CD8-positive, alpha-beta memory T cell (primary cell): ENCODE measurements around the gene GRAP2. TPM values are rescaled to one million over a fixed set of nuclear protein-coding genes. Genes with fewer than 3 reads are reported as not detected.

Experiments
- CTCF ChIA-PET: fragments of 350-600 bp; sonication (Branson Sonifier 250); formaldehyde crosslinking; loops from one replicate; lab custom pipeline; 2021; ENCODE audit warnings: antibody characterized with exemption; lab: Charles Lee
- POLR2A ChIA-PET: fragments of 350-600 bp; sonication (Branson Sonifier 250); formaldehyde crosslinking; loops from one replicate; lab custom pipeline; 2021; ENCODE audit warnings: antibody characterized with exemption; lab: Charles Lee
- DNase-seq, 5 donors: peaks; one replicate each; pipeline versions ENCODE4 v3.0.0 to v3.0.0-alpha.2; 2020 to 2022; ENCODE audit warnings: mixed read lengths in 1 of 5
- H3K27ac ChIP-seq: one replicate; pipeline ENCODE4 v1.7.0; 2013; ENCODE audit warnings: low read depth, mild to moderate bottlenecking, low read length, moderate library complexity
- H3K27me3 ChIP-seq: 2 replicates; pipeline ENCODE4 v1.7.0; 2013; ENCODE audit warnings: low read length, mild to moderate bottlenecking; ENCODE audit not compliant: insufficient read depth, poor library complexity, severe bottlenecking
- H3K36me3 ChIP-seq: 2 replicates; pipeline ENCODE4 v1.7.0; 2013; ENCODE audit warnings: mild to moderate bottlenecking, low read length, moderate library complexity; ENCODE audit not compliant: insufficient read depth
- H3K4me1 ChIP-seq: 2 replicates; pipeline ENCODE4 v1.7.0; 2013; ENCODE audit warnings: mild to moderate bottlenecking, low read length, moderate library complexity; ENCODE audit not compliant: insufficient read depth
- H3K4me3 ChIP-seq: 2 replicates; pipeline ENCODE4 v1.7.0; 2013; ENCODE audit warnings: mild to moderate bottlenecking, low read length
- H3K9me3 ChIP-seq: 2 replicates; pipeline ENCODE4 v1.7.0; 2013; ENCODE audit warnings: mild to moderate bottlenecking, low read length
- H3K27ac Mint-ChIP-seq, 8 donors: one replicate each; pipeline ENCODE4 v1.8.0; 2020 to 2021; ENCODE audit warnings: mixed read lengths in 8 of 8, mild to moderate bottlenecking in 6 of 8, inconsistent platforms in 3 of 8, moderate library complexity in 3 of 8
- H3K27me3 Mint-ChIP-seq, 2 donors: one replicate each; pipeline ENCODE4 v1.8.0; 2020 to 2021; ENCODE audit warnings: mixed read lengths in 2 of 2, mild to moderate bottlenecking in 1 of 2, moderate library complexity in 1 of 2
- H3K36me3 Mint-ChIP-seq, 3 donors: one replicate each; pipeline ENCODE4 v1.8.0; 2020 to 2021; ENCODE audit warnings: mixed read lengths in 3 of 3, inconsistent platforms in 1 of 3, mild to moderate bottlenecking in 1 of 3
- H3K4me1 Mint-ChIP-seq, 3 donors: one replicate each; pipeline ENCODE4 v1.8.0; 2020 to 2021; ENCODE audit warnings: mixed read lengths in 3 of 3, inconsistent platforms in 1 of 3, mild to moderate bottlenecking in 1 of 3
- H3K4me3 Mint-ChIP-seq, 7 donors: one replicate each; pipeline ENCODE4 v1.8.0; 2020 to 2021; ENCODE audit warnings: mixed read lengths in 7 of 7, mild to moderate bottlenecking in 6 of 7, moderate library complexity in 4 of 7, inconsistent platforms in 2 of 7
- H3K9me3 Mint-ChIP-seq, 5 donors: one replicate each; pipeline ENCODE4 v1.8.0; 2020 to 2022; ENCODE audit warnings: mixed read lengths in 5 of 5, mild to moderate bottlenecking in 3 of 5, moderate library complexity in 2 of 5, inconsistent platforms in 1 of 5
- polyA plus RNA-seq: library from polyadenylated mRNA; unstranded; fragments of 300-500 nt; fragmentation: Illumina TruSeq; gene quantifications from one replicate; pipeline ENCODE4 v1.2.3, GENCODE V29; 2021
- total RNA-seq, 2 experiments: library from RNA; stranded (reverse); gene quantifications; one replicate each; pipeline ENCODE4 v1.2.3, GENCODE V29; 2021

Gene GRAP2
- total and polyA plus RNA-seq, 3 experiments from 2014 or later = 41.8 to 103 (median 53.2) TPM

DNA sequence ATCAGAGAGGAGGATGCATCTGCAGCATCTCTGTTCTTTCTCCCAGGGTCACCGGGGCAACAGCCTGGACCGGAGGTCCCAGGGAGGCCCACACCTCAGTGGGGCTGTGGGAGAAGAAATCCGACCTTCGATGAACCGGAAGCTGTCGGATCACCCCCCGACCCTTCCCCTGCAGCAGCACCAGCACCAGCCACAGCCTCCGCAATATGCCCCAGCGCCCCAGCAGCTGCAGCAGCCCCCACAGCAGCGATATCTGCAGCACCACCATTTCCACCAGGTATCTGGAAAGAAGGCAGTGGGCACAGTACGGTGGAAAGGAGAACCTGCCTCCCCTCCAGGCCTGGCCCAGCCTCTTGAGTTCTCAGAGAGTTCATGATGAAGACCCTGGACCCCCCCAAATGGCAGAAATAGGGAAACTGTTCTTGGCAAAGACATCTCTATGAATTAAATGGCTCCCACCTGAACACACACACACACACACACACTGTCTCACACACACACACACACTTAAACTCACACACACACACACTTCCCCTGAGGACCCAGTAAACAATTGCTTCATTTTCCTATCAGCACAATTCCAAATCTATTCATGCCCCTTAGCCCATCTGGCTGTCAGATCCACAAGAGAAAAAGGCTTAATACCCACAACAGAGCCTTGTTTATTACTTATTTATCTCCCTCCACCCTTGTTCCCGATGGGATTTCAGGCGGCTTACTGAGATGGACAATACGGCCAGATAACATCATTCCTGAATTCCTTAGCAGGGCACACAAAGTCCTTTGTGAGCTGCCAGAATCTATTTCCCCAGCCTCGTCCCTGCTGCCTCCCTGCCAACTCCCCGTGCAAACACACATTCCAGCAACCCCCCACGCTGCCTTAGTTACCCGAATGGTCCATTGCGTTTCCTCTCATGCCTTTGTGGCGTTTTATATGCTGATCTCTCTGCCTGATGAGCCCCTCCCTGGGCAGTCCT is 67.4 kb downstream of the GRAP2 start:
- Histone ChIP-seq H3K27me3 (no peaks in the 10 kb centered on the region), H3K36me3 (peaks cover 94% of the 10 kb centered on the region), H3K4me3 (no peak overlapping the region), H3K27ac (no peak overlapping the region), H3K9me3 (no peaks in the 10 kb centered on the region), H3K4me1 (no peaks in the 10 kb centered on the region)
- peaks cover 7 to 98% (median 48%) of the 10 kb centered on the region in 3 donors for H3K36me3 Mint-ChIP-seq
- H3K27me3 Mint-ChIP-seq = no peaks in the 10 kb centered on the region
- peak overlapping the region in 7 of 8 donors; percentile 18 to 80 (median 59) for H3K27ac Mint-ChIP-seq
- H3K9me3 Mint-ChIP-seq = no peaks in the 10 kb centered on the region
- peaks cover 6 to 10% (median 8%) of the 10 kb centered on the region in 3 donors for H3K4me1 Mint-ChIP-seq
- H3K4me3 Mint-ChIP-seq = no peak overlapping the region
- ChIA-PET CTCF (no interaction called here), POLR2A (no interaction called here)
- no peak for DNase-seq

DNA sequence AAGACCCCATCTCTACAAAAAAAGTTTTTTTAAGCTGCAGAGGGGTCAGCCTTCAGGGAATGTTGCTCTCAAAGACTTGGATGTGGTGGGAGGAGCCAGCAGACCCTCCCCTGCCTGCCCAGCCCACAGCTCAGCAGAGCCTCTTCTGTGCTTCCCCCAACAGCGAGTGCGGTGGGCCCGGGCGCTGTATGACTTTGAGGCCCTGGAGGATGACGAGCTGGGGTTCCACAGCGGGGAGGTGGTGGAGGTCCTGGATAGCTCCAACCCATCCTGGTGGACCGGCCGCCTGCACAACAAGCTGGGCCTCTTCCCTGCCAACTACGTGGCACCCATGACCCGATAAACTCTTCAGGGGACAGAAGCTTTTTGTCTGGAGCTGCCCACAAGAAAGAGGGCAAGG is 69.9 kb downstream of the GRAP2 start:
- CTCF ChIA-PET = no interaction called here
- H3K4me3 ChIP-seq = no peak overlapping the region
- DNase-seq = no peak

DNA sequence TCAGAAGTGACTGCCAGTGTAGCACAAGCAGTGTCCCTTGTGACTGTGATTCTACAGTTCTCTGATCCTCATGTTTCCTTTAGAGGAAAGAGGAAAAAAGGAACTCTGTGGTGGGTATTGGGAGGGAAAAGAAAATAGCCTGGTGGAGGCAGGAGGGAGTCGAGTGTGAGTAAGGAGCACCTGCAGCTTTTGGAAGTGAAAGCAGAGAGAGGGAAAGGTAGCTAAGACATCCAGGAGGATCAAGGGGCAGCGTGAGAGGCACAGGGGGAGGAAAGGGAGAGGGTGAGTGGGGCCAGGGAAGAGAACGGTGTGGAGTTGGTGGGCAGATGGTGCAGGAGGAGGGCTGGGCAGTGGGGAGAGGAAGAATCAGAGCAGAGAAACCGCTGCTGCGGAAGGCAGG is 71.8 kb downstream of the GRAP2 start:
- Mint-ChIP-seq H3K27ac (peak overlapping the region in 4 of 8 donors; percentile 72 to 94 (median 80)), H3K4me3 (no peak overlapping the region), H3K9me3 (no peaks in the 10 kb centered on the region), H3K4me1 (peaks cover 2 to 11% (median 5%) of the 10 kb centered on the region in 3 donors), H3K36me3 (peaks cover 0 to 88% (median 37%) of the 10 kb centered on the region in 3 donors), H3K27me3 (no peaks in the 10 kb centered on the region)
- Histone ChIP-seq H3K9me3 (no peaks in the 10 kb centered on the region), H3K4me1 (no peaks in the 10 kb centered on the region), H3K27ac (no peak overlapping the region), H3K27me3 (no peaks in the 10 kb centered on the region), H3K36me3 (peaks cover 64% of the 10 kb centered on the region), H3K4me3 (no peak overlapping the region)
- POLR2A ChIA-PET = interaction anchor here (1.3 kb wide), 1 partner anchor 10 kb away, joined by 3 read pairs; no protein-coding TSS in a partner anchor
- CTCF ChIA-PET = no interaction called here
- no peak for DNase-seq

More for the DNA sequence above, 69.9 kb downstream of the GRAP2 start:
- Mint-ChIP-seq H3K27ac (peak overlapping the region in 2 of 8 donors; percentile 38 to 81), H3K27me3 (no peaks in the 10 kb centered on the region), H3K4me1 (peaks cover 2 to 10% (median 5%) of the 10 kb centered on the region in 3 donors), H3K9me3 (no peaks in the 10 kb centered on the region), H3K36me3 (peaks cover 3 to 96% (median 46%) of the 10 kb centered on the region in 3 donors), H3K4me3 (no peak overlapping the region)
- H3K4me1 ChIP-seq = no peaks in the 10 kb centered on the region
- no peaks in the 10 kb centered on the region for H3K9me3 ChIP-seq
- POLR2A ChIA-PET = no interaction called here
- no peaks in the 10 kb centered on the region for H3K27me3 ChIP-seq
- no peak overlapping the region for H3K27ac ChIP-seq
- H3K36me3 ChIP-seq = peaks cover 78% of the 10 kb centered on the region

DNA sequence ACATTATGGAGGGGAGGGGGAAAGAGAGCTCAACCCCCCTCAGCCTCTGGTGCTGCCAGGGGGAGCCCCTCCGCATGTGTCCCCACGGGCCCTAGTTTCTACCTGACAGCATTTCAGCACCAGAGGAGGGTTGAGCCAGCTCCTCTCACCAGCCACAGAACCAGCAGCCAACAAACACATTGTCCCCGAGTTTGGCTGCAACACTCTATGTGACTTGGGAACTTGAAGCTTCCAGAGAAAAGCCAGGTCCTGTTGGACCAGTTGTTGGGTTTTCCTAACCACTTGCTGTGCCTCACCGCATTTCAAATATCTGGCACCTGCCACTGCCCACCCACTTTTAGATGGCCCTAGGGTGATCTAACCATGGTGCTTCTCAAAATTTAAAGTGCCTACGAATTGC is 72.8 kb downstream of the GRAP2 start:
- ChIA-PET POLR2A (interaction anchor here (1.3 kb wide), 1 partner anchor 8 kb away, joined by 3 read pairs; no protein-coding TSS in a partner anchor), CTCF (interaction anchor here (1.3 kb wide), 1 partner anchor 57 kb away, joined by 3 read pairs; no protein-coding TSS in a partner anchor)
- H3K4me3 ChIP-seq = no peak overlapping the region
- peak overlapping the region in 3 of 8 donors; percentile 22 to 28 (median 23) for H3K27ac Mint-ChIP-seq
- no peak for DNase-seq
- H3K36me3 Mint-ChIP-seq = peaks cover 0 to 78% (median 33%) of the 10 kb centered on the region in 3 donors
- H3K27me3 Mint-ChIP-seq = no peaks in the 10 kb centered on the region
- H3K4me3 Mint-ChIP-seq = no peak overlapping the region
- no peaks in the 10 kb centered on the region for H3K9me3 Mint-ChIP-seq
- H3K4me1 ChIP-seq = no peaks in the 10 kb centered on the region
- no peaks in the 10 kb centered on the region for H3K27me3 ChIP-seq
- H3K27ac ChIP-seq = no peak overlapping the region
- H3K9me3 ChIP-seq = no peaks in the 10 kb centered on the region
- peaks cover 54% of the 10 kb centered on the region for H3K36me3 ChIP-seq
- H3K4me1 Mint-ChIP-seq = peaks cover 0 to 11% (median 2%) of the 10 kb centered on the region in 3 donors

DNA sequence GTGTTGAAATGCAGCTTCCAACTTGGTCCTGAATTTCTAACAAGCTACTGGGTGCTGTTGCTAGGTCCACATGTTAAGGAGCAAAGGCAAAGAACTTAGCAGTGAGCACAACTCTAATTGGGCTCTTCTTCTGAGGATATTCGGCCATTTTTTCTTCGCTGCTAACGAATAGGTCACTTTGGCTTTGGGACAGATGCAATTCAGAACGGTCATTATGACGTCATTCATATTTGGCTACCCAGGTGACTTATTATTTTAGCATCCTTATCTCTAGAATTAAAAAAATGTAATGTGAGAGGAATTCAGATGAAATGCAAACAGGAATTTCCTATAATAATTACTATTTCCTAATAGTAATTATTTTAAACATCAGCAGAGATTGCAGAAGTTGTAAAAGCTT is 73.2 kb downstream of the GRAP2 start:
- H3K36me3 Mint-ChIP-seq = peaks cover 0 to 74% (median 29%) of the 10 kb centered on the region in 3 donors
- Histone ChIP-seq H3K27ac (no peak overlapping the region), H3K9me3 (no peaks in the 10 kb centered on the region), H3K4me1 (no peaks in the 10 kb centered on the region), H3K36me3 (peaks cover 50% of the 10 kb centered on the region), H3K27me3 (no peaks in the 10 kb centered on the region), H3K4me3 (no peak overlapping the region)
- peak overlapping the region in 4 of 8 donors; percentile 2 to 28 (median 22) for H3K27ac Mint-ChIP-seq
- POLR2A ChIA-PET = interaction anchor here (1.3 kb wide), 1 partner anchor 8 kb away, joined by 3 read pairs; no protein-coding TSS in a partner anchor
- H3K4me1 Mint-ChIP-seq = peaks cover 4 to 14% (median 6%) of the 10 kb centered on the region in 3 donors
- no peaks in the 10 kb centered on the region for H3K9me3 Mint-ChIP-seq
- no peaks in the 10 kb centered on the region for H3K27me3 Mint-ChIP-seq
- H3K4me3 Mint-ChIP-seq = no peak overlapping the region
- DNase-seq = no peak
- CTCF ChIA-PET = interaction anchor here (1.3 kb wide), 1 partner anchor 57 kb away, joined by 3 read pairs; no protein-coding TSS in a partner anchor

DNA sequence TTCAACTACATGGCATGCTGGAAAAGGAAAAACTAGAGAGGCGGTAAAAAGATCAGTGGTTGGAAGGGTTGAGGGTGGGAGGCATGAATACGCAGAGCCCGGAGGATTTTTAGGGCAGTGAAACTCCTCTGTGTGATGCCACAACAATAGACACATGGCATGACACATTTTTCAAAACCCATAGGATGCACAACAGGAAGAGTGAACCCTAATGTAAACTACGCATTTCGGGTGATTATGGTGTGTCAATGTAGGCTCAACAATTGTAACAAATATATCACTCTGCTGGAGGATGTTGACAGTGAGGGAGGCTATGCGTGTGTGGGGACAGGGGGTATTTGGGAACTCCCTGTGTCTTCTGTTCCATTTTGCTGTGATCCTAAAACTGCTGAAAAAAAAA is 78.2 kb downstream of the GRAP2 start:
- Mint-ChIP-seq H3K27ac (peak overlapping the region; percentile 28 to 90 (median 76)), H3K27me3 (peaks cover 0 to 10% of the 10 kb centered on the region in 2 donors), H3K4me3 (peak overlapping the region in 1 of 7 donors; percentile 18), H3K4me1 (peaks cover 23 to 26% (median 24%) of the 10 kb centered on the region in 3 donors), H3K36me3 (peaks cover 0 to 25% (median 8%) of the 10 kb centered on the region in 3 donors), H3K9me3 (no peaks in the 10 kb centered on the region)
- Histone ChIP-seq H3K27me3 (no peaks in the 10 kb centered on the region), H3K4me3 (no peak overlapping the region), H3K36me3 (peaks cover 5% of the 10 kb centered on the region), H3K4me1 (peaks cover 12% of the 10 kb centered on the region), H3K9me3 (no peaks in the 10 kb centered on the region), H3K27ac (no peak overlapping the region)
- ChIA-PET POLR2A (no interaction called here), CTCF (no interaction called here)
- DNase-seq = no peak

DNA sequence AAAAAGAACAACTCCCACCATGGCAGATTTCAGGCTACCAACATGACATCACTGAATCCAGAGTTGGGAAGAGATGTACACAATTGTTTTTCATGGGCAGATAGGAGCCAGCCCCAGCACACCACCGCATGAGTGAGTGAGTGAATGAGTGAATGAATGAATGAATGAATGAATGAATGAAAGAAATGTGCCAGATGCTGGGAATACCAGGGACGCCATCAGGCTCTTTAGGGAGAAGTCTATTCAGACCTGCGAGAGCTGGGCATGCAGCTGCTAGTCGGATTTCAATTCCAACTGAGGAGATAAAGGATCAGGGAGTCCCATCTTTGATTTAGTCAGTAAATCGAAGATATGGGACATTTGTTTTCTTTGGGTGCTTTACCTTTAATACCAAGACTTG is 78.6 kb downstream of the GRAP2 start:
- Histone ChIP-seq H3K9me3 (no peaks in the 10 kb centered on the region), H3K27ac (no peak overlapping the region), H3K36me3 (peaks cover 5% of the 10 kb centered on the region), H3K27me3 (no peaks in the 10 kb centered on the region), H3K4me3 (no peak overlapping the region), H3K4me1 (peaks cover 12% of the 10 kb centered on the region)
- Mint-ChIP-seq H3K4me1 (peaks cover 23 to 27% (median 24%) of the 10 kb centered on the region in 3 donors), H3K36me3 (peaks cover 0 to 22% (median 8%) of the 10 kb centered on the region in 3 donors), H3K27me3 (peaks cover 0 to 10% of the 10 kb centered on the region in 2 donors), H3K9me3 (no peaks in the 10 kb centered on the region), H3K4me3 (peak overlapping the region in 1 of 7 donors; percentile 18), H3K27ac (peak overlapping the region; percentile 28 to 90 (median 76))
- POLR2A ChIA-PET = no interaction called here
- DNase-seq = no peak
- CTCF ChIA-PET = no interaction called here
